ENCODE results near the gene NPW.

Gene NPW

DNA sequence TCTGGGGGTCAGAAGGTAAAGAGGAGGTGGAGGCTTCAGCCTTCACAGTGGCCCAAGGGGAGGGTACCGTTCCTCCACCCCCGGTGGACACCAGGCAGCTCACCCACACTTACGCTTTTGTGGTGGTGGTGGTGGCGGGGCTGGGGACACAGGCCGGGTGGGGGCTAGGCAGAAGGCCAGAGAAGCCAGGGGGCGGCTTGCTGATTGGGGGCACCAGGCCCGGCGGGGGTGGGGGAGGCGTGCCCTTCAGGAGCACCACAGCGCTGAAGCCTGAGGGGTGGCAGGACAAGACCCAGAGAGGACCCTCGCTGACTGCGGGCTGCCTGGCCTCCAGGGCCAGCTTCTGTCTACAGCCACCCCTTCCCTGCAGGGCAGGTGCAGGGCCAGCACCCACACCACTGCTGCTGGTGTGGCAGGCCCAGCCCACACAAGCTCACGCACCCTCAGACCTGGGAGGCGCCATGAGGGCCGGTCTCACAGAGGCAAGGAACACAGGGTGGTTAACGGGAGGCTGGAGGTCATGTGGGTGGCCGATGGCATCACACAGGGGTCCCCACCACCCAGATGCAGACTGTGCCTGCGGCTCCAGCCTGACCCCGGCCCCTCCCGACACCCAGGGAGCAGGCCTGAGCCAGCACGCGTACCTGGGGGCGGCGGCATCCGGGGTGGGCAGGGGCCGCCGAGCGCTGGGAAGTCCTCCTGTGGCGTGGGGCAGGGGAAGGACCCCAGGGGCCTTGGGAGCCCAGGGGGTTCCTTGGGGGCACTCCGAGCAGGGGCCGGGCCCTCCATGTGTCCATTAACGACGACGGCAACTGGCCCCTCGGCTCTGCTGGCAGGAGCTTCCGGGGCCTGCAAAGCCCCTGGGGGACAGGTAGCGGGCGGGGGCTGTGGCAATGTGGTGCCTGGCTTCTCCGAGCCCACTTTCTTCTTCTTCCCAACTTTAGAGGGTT is 20.5 kb upstream of the NPW start:
- Histone ChIP-seq H3K9me3 (ENCODE audit: control insufficient read depth, low read length) (no peaks in the 10 kb centered on the region), H3K36me3 (ENCODE audit: control insufficient read depth, insufficient read depth, low read length) (peaks cover 5% of the 10 kb centered on the region), H3K4me1 (ENCODE audit: control insufficient read depth, insufficient read depth, low read length) (peaks cover 8% of the 10 kb centered on the region), H3K27me3 (ENCODE audit: control insufficient read depth, insufficient read depth, low read length) (no peaks in the 10 kb centered on the region), H3K4me3 (ENCODE audit: low read length) (no peak overlapping the region), H3K9ac (ENCODE audit: low read length) (no peak overlapping the region)

DNA sequence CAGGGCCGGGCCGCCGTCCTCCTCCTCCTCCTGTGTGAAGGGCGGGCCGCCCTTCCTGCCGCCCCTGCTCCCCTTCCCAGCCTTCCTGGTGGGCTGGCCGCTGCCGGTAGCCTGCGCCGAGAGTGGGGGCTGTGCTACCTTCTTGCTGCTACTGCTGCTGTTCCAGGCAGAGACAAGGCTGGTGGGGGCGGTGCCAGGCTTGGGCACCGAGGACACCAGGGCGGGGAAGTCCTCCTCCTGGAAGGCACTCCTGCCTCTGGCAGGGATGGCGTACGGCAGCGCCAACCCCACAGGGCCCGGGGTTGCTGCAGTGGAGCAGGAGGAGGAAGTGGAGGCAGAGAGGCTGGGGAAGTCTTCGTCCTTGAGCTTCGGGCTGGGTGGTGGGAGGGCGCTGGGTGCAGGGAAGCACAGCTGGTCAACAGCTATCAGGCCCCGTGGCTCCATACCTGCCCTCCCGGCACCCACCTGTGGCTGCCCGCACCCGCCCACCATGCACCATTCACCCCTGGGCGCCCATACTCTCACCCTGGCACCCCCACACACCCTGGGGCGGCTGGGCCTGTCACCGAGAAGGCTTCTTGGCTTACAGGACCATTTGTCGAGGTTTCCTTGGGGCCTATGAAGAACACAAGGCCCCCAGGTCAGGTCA is 19.6 kb upstream of the NPW start:
- peaks cover 5% of the 10 kb centered on the region for H3K36me3 ChIP-seq (ENCODE audit: control insufficient read depth, insufficient read depth, low read length)

DNA sequence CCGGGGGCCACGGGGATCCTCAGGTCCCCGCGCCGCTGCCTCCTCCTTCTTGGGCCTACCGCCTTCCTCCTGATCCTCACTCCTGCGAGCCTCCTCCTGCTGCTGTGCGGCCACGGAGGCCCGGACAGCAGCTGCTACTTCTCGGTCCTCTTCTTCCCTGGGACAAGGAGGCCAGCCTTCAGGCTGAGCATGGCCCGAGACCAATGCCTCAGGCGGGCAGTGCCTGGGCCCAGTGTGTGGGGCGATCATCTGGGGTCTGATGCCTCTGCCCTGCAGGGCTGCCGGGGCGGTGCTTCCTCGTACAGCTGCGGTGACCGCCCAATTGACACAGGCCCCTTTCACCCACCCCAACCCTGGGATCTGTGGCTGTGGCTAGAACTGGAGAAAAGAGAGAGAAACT is 18.6 kb upstream of the NPW start:
- no peaks in the 10 kb centered on the region for H3K27me3 ChIP-seq (ENCODE audit: control insufficient read depth, insufficient read depth, low read length)
- no peak overlapping the region for H3K9ac ChIP-seq (ENCODE audit: low read length)
- no peaks in the 10 kb centered on the region for H3K9me3 ChIP-seq (ENCODE audit: control insufficient read depth, low read length)
- H3K4me1 ChIP-seq (ENCODE audit: control insufficient read depth, insufficient read depth, low read length): peaks cover 27% of the 10 kb centered on the region
- H3K4me3 ChIP-seq (ENCODE audit: low read length): no peak overlapping the region
- peaks cover 5% of the 10 kb centered on the region for H3K36me3 ChIP-seq (ENCODE audit: control insufficient read depth, insufficient read depth, low read length)

More for the DNA sequence above, 19.6 kb upstream of the NPW start:
- Histone ChIP-seq H3K4me3 (ENCODE audit: low read length) (no peak overlapping the region), H3K9me3 (ENCODE audit: control insufficient read depth, low read length) (no peaks in the 10 kb centered on the region), H3K27me3 (ENCODE audit: control insufficient read depth, insufficient read depth, low read length) (no peaks in the 10 kb centered on the region), H3K9ac (ENCODE audit: low read length) (no peak overlapping the region), H3K4me1 (ENCODE audit: control insufficient read depth, insufficient read depth, low read length) (peaks cover 17% of the 10 kb centered on the region)

DNA sequence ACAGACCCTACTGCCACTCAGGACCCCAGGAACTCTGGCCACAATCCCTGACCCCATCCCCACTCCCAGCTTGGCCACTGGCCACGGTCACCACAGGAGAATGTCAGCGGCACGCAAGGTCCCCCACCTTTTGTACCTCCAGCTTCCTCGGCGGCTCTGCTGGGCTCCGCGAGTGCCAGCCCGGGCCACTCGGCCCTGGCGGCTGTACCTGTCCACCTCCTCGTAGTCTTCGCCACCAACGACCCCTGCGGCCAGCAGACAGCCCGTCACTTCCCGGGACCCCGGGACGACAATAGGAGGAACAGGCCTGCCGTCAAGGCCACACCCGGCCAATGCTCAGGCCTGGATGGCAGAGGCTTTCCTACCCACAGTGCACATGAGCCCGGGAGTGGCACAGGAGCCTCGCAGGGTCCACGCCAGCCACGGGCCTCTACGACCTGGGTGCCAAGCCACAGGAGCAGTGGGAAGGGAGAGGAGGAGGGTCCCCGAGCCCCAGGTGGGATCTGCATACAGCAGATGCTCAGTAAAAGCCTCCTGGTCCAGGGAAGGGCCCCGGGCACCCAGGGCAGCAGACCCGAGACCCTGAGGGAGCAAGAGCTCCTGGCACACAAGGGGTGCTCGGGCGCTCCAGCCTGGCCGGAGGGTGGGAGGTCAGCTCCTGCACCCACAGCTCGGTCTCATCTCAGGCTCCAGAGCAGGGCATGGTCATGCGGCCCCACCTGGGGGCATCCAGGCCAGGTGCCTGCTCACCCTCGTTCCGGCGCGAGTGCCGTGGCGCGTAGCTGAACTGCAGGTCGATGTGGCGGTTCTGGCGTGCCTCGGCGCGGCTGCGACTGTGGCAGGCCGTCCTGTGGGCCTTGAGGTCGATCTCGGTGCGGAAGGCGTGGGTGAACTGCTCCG is 17.9 kb upstream of the NPW start:
- Histone ChIP-seq H3K9me3 (ENCODE audit: control insufficient read depth, low read length) (no peaks in the 10 kb centered on the region), H3K27me3 (ENCODE audit: control insufficient read depth, insufficient read depth, low read length) (no peaks in the 10 kb centered on the region), H3K36me3 (ENCODE audit: control insufficient read depth, insufficient read depth, low read length) (peaks cover 5% of the 10 kb centered on the region), H3K4me3 (ENCODE audit: low read length) (no peak overlapping the region), H3K9ac (ENCODE audit: low read length) (no peak overlapping the region), H3K4me1 (ENCODE audit: control insufficient read depth, insufficient read depth, low read length) (peaks cover 34% of the 10 kb centered on the region)

DNA sequence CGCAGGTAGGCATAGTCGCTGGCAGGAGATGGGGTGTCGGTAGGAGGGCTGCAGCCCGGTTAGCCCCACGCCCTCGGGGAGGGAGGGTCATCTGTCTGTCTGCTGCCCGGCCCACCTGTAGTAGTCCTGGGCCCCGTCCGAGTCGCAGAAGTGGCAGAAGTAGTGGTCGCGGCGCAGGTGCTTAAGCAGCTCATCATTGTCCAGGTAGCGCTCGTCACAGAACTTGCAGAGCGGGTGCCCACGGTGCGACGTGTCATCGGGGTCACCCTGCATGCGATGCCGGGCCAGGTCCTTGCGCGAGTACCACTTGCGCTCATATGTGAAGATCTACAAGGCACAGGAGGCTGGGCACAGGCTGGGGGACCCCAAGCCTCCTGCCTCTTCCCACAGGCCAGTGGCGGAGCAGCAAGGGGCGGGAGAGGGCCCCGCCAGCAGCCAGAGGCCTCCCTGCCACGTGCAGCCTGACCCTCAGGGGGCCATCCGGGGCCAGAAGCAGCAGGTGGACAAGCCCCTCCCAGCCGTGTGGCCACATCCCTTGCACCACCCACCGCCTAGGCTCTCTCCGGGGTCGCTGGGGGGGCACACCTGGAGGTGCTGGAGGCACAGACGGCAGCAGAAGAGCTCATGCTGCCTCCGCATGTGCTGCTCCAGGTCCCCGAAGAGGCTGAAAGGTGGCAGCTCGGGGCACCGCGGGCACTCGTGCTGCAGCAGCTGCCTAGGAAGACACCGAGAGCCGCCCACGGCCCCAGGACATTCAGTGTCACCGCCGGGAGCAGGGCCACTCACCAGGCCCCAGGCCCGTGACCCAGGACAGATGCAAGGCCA is 17.0 kb upstream of the NPW start:
- Histone ChIP-seq H3K4me3 (ENCODE audit: low read length) (no peak overlapping the region), H3K27me3 (ENCODE audit: control insufficient read depth, insufficient read depth, low read length) (no peaks in the 10 kb centered on the region), H3K4me1 (ENCODE audit: control insufficient read depth, insufficient read depth, low read length) (peaks cover 42% of the 10 kb centered on the region), H3K9me3 (ENCODE audit: control insufficient read depth, low read length) (no peaks in the 10 kb centered on the region), H3K9ac (ENCODE audit: low read length) (no peak overlapping the region), H3K36me3 (ENCODE audit: control insufficient read depth, insufficient read depth, low read length) (peaks cover 5% of the 10 kb centered on the region)

DNA sequence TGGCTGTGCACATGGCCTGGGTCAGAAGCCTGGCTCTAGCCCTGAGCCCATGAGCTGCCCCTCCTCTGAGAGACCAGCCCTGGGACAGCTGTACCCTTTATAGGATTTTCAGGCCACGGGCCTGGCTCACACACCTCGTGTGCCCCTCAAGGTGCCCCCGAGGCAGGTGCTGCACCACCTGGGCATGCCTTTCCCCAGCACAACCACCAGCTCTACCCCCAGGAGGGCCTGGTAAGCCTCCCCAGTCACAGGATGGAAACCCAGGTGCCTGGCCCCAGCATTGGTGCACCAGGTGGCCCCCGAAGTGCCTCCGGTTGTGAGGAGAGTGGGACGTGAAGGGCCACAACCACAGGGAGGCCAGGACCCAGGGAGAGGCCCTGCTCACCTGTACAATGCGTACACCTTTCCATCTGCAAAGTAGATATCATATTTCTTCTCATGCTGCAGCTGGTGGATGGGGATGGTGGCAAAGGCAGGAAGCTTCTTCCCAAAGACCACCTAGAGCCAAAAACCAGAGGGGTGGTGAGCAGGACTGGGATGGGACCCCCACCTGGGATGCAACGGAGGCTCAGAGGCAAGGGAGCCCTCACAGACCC is 16.3 kb upstream of the NPW start:
- Histone ChIP-seq H3K9me3 (ENCODE audit: control insufficient read depth, low read length) (no peaks in the 10 kb centered on the region), H3K9ac (ENCODE audit: low read length) (peak overlapping the region; percentile 44), H3K4me3 (ENCODE audit: low read length) (no peak overlapping the region), H3K27me3 (ENCODE audit: control insufficient read depth, insufficient read depth, low read length) (no peaks in the 10 kb centered on the region), H3K4me1 (ENCODE audit: control insufficient read depth, insufficient read depth, low read length) (peaks cover 49% of the 10 kb centered on the region), H3K36me3 (ENCODE audit: control insufficient read depth, insufficient read depth, low read length) (peaks cover 5% of the 10 kb centered on the region)

DNA sequence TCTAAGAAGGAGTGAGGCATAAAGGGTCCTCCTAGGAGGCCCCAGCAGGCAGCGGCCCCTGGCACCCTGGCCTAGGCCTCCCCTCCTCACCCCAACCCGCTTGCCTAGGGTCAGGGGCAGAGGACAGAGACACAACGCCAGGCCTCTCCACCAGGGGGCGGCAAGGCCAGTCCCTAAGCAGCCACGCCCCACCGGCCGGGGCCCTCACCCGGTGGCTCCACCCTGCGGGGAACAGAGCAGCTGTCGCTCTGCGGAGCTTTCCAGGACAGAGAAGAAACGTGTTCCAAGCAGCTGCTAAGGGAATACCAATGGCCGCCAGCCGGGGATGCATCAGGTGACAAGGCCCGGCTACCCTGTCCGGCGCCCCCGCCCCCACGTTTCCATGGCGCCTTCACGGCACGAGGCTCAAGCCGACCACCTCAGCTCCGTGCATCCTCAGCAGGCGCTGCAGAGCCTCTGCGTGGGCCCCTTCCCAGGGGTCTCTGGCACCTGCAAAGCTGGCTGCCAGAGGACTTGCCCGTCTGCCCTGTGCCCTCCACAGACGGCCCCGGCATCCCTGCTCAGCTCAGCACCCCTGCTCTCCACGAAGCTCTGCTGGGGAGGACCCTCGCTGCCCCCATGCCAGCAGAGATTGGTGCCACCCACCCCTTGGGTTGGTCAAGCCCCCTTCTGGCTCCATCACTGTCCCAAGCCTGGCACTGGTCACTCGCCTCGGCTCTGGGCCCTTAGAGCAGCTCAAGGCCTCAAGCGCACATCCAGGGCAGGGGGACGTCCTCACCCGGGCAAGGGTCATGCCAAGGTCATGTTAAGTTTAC is 15.6 kb upstream of the NPW start:
- Histone ChIP-seq H3K27me3 (ENCODE audit: control insufficient read depth, insufficient read depth, low read length) (no peaks in the 10 kb centered on the region), H3K4me3 (ENCODE audit: low read length) (no peak overlapping the region), H3K36me3 (ENCODE audit: control insufficient read depth, insufficient read depth, low read length) (peaks cover 5% of the 10 kb centered on the region), H3K4me1 (ENCODE audit: control insufficient read depth, insufficient read depth, low read length) (peaks cover 56% of the 10 kb centered on the region), H3K9ac (ENCODE audit: low read length) (peak overlapping the region; percentile 44), H3K9me3 (ENCODE audit: control insufficient read depth, low read length) (no peaks in the 10 kb centered on the region)

DNA sequence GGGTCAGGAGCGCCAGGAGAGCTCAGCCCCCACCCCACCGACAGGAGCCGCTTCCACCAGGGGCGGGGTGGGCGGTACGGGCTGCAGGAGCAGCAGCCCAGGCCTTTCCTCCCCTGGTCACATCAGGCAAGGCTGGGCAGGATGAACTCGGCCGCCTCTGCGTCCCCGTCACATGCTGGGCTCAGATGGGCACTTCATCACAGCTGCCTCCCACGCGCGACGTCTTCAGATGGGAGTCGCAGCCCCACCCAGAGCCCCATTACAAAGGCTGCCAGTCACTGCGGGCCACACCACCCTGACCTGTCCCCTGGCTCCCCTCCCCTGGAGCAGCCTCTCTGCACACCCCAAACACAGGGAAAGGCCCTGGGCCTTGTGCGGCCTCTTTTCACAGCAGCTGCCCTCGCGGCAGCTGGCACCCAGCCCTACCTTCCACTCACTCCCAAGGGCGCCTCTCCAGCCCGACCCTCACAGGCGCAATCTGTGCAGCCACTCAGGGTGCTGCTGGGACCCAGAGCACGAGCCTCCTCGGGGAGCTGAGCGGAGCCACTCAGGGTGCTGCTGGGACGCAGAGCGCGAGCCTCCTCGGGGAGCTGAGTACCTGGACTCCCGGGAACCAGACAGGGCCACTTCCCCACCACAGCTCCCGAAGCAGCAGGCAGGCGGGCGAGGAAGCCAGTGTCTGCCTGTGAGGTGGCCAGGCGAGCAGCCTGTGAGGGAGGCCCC is 14.6 kb upstream of the NPW start:
- H3K27me3 ChIP-seq (ENCODE audit: control insufficient read depth, insufficient read depth, low read length): no peaks in the 10 kb centered on the region
- H3K36me3 ChIP-seq (ENCODE audit: control insufficient read depth, insufficient read depth, low read length): peaks cover 5% of the 10 kb centered on the region
- H3K4me1 ChIP-seq (ENCODE audit: control insufficient read depth, insufficient read depth, low read length): peaks cover 57% of the 10 kb centered on the region
- no peaks in the 10 kb centered on the region for H3K9me3 ChIP-seq (ENCODE audit: control insufficient read depth, low read length)
- peak overlapping the region; percentile 29 for H3K9ac ChIP-seq (ENCODE audit: low read length)
- H3K4me3 ChIP-seq (ENCODE audit: low read length): no peak overlapping the region

DNA sequence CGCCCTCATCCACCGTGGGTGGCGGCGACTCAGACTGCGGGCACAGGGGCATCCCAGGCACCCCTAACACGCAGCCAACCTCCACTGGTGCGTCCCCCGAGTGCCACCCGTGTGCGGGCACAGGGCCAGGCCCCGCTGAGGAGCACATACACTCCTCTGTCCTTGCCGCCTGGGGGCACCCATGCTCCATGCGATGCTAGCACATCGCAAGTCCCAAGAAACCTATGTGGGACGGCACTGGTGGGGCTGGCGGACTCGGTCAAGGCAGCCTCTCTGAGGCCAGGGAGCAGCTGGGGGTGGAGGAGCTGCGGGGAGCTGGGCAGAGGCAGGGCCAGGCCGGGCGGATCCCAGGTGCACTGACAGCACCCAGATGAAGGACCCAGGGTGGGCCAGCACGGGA is 13.9 kb upstream of the NPW start:
- Histone ChIP-seq H3K4me3 (ENCODE audit: low read length) (no peak overlapping the region), H3K9ac (ENCODE audit: low read length) (no peak overlapping the region), H3K36me3 (ENCODE audit: control insufficient read depth, insufficient read depth, low read length) (peaks cover 5% of the 10 kb centered on the region), H3K4me1 (ENCODE audit: control insufficient read depth, insufficient read depth, low read length) (peaks cover 64% of the 10 kb centered on the region), H3K27me3 (ENCODE audit: control insufficient read depth, insufficient read depth, low read length) (no peaks in the 10 kb centered on the region), H3K9me3 (ENCODE audit: control insufficient read depth, low read length) (no peaks in the 10 kb centered on the region)

DNA sequence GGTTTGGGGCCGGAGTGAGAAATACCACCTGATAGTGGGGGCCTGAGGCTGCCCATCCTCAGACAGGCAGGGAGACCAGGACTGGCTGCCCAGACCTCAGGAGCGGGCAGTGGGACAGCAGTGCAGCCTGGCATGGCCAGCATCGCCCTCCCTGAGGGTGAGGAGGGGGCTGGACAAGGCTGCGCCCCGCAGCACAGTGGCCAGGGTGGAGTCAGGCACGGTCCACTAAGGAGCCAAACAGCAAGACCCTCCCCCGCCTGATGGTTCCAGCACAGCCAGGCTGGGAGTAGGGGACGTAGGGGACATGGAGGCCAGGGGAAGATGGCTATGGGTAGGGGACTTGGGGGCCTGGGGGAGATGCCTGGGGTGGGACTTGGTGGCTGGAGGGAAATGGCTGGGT is 13.3 kb upstream of the NPW start:
- Histone ChIP-seq H3K27me3 (ENCODE audit: control insufficient read depth, insufficient read depth, low read length) (no peaks in the 10 kb centered on the region), H3K4me1 (ENCODE audit: control insufficient read depth, insufficient read depth, low read length) (peaks cover 65% of the 10 kb centered on the region), H3K36me3 (ENCODE audit: control insufficient read depth, insufficient read depth, low read length) (peaks cover 5% of the 10 kb centered on the region), H3K9ac (ENCODE audit: low read length) (no peak overlapping the region), H3K9me3 (ENCODE audit: control insufficient read depth, low read length) (no peaks in the 10 kb centered on the region), H3K4me3 (ENCODE audit: low read length) (no peak overlapping the region)
